Keratinocyte (primary cell): ENCODE data around the gene FBXO40. TPM values are rescaled to one million over a fixed set of nuclear protein-coding genes. Genes with fewer than 3 reads are reported as not detected.

Source experiments
- DNase-seq: peaks from one replicate; pipeline ENCODE4 v3.0.0-alpha.2; 2011; ENCODE audit warnings: low read depth, missing footprints, low spot score
- FAIRE-seq: peaks from 2 replicates; lab custom pipeline; 2011; peaks lifted over from hg19 to GRCh38; lab: Jason Lieb, UNC
- H2AFZ ChIP-seq: 2 replicates; pipeline ENCODE4 v1.6.0; 2012; ENCODE audit warnings: low read length, control low read depth, inconsistent platforms; ENCODE audit not compliant: control insufficient read depth
- H3K27ac ChIP-seq: 2 replicates; pipeline ENCODE4 v1.5.1; 2011; ENCODE audit warnings: low read length; ENCODE audit not compliant: control insufficient read depth, insufficient read depth
- H3K27me3 ChIP-seq: 3 replicates; pipeline ENCODE4 v1.6.0; 2011; ENCODE audit warnings: low read length; ENCODE audit not compliant: control insufficient read depth, insufficient read depth; ENCODE audit errors: extremely low read depth
- H3K36me3 ChIP-seq, 2 experiments: 2 replicates in 1 of 2; 3 replicates in 1 of 2; pipeline ENCODE4 v1.5.1; 2011; ENCODE audit warnings: low read length in 2 of 2, mild to moderate bottlenecking in 1 of 2; ENCODE audit not compliant: control insufficient read depth in 2 of 2, insufficient read depth in 2 of 2; ENCODE audit errors: extremely low read depth in 1 of 2
- H3K4me1 ChIP-seq: 3 replicates; pipeline ENCODE4 v1.5.1; 2011; ENCODE audit warnings: low read length; ENCODE audit not compliant: control insufficient read depth, insufficient read depth; ENCODE audit errors: extremely low read depth
- H3K4me2 ChIP-seq: 3 replicates; pipeline ENCODE4 v1.6.0; 2011; ENCODE audit warnings: low read depth, low read length; ENCODE audit not compliant: control insufficient read depth, insufficient read depth; ENCODE audit errors: extremely low read depth
- H3K4me3 ChIP-seq, 3 experiments: fragments of 200-600 bp in 1 of 3; sonication (generic) in 1 of 3; 2 replicates in 2 of 3; 3 replicates in 1 of 3; pipeline ENCODE4 v1.5.1; 2011 to 2016; ENCODE audit warnings: low read length in 3 of 3, mild to moderate bottlenecking in 3 of 3, control low read depth in 2 of 3, inconsistent platforms in 1 of 3, low read depth in 1 of 3, mixed read lengths in 1 of 3, mixed run types in 1 of 3, moderate library complexity in 1 of 3; ENCODE audit not compliant: control insufficient read depth in 2 of 3, insufficient read depth in 2 of 3; ENCODE audit errors: extremely low read depth in 1 of 3
- H3K79me2 ChIP-seq: 2 replicates; pipeline ENCODE4 v1.6.0; 2012; ENCODE audit warnings: low read length; ENCODE audit not compliant: control insufficient read depth, insufficient read depth
- H3K9ac ChIP-seq: 3 replicates; pipeline ENCODE4 v1.6.0; 2011; ENCODE audit warnings: low read length; ENCODE audit not compliant: control insufficient read depth, insufficient read depth; ENCODE audit errors: extremely low read depth
- H3K9me1 ChIP-seq: 3 replicates; pipeline ENCODE4 v1.6.0; 2011; ENCODE audit warnings: low read length; ENCODE audit not compliant: control insufficient read depth, insufficient read depth; ENCODE audit errors: extremely low read depth
- H3K9me3 ChIP-seq: 2 replicates; pipeline ENCODE4 v1.5.1; 2012; ENCODE audit warnings: low read depth, low read length; ENCODE audit not compliant: control insufficient read depth
- H4K20me1 ChIP-seq: 3 replicates; pipeline ENCODE4 v1.6.0; 2011; ENCODE audit warnings: low read length; ENCODE audit not compliant: control insufficient read depth, insufficient read depth; ENCODE audit errors: extremely low read depth
- CTCF ChIP-seq, 3 experiments: IDR thresholded peaks in 1 of 3; conservative IDR thresholded peaks in 1 of 3; optimal IDR thresholded peaks in 1 of 3; 2 replicates in 2 of 3; 3 replicates in 1 of 3; pipeline versions ENCODE3 to v1.5.1; 2011; ENCODE audit warnings: low read length in 3 of 3, mild to moderate bottlenecking in 3 of 3, moderate library complexity in 2 of 3, control low read depth in 1 of 3, inconsistent platforms in 1 of 3; ENCODE audit not compliant: insufficient read depth in 2 of 3; ENCODE audit errors: extremely low read depth in 1 of 3
- EZH2 ChIP-seq: IDR thresholded peaks from one replicate; pipeline ENCODE4 v1.6.1; 2012; ENCODE audit warnings: inconsistent platforms, mild to moderate bottlenecking, low read length, moderate library complexity
- dilution Hi-C: fragments of 300-500 bp; cut with MboI; formaldehyde crosslinking; loops from one replicate; pipeline ENCODE4 v1.7.0; 2020; ENCODE audit warnings: low sequenced_read_pairs; ENCODE audit not compliant: extremely low pct_ligation_motif_present
- polyA plus RNA-seq, 5 experiments: library from polyadenylated mRNA; depleted of rRNA in 3 of 5; stranded (reverse) in 3 of 5; stranded (forward) in 1 of 5; unstranded in 1 of 5; fragments of >200 nt; gene quantifications; 1 replicate in 1 of 5; 2 replicates in 3 of 5; 3 replicates in 1 of 5; pipeline versions ENCODE4 v1.2.1 to v1.2.3, GENCODE V29; 2011 to 2012; ENCODE audit warnings: missing spikeins in 2 of 5, low read depth in 1 of 5, low replicate concordance in 1 of 5

The FBXO40 gene
- polyA plus RNA-seq, 1 donor (not counting 4 experiments of a cell fraction or from before 2014, with no cell fraction given), result not detected

DNA sequence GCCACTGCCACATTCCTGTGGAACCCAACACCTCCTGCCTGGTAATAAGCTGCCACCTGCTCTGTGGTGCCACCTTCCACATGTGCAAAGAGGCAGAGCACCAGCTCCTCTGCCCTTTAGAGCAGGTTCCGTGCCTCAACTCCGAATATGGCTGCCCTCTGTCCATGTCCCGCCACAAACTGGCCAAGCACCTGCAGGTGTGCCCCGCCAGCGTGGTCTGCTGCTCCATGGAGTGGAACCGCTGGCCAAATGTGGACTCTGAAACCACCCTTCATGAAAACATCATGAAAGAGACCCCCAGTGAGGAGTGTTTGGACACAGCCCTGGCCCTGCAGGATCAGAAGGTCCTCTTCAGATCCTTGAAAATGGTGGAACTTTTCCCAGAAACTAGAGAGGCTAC lies 28.3 kb downstream of the FBXO40 start:
- no peaks in the 10 kb centered on the region for H3K9me3 ChIP-seq
- H3K27ac ChIP-seq, result no peak overlapping the region
- no peaks in the 10 kb centered on the region for H3K9me1 ChIP-seq
- H3K27me3 ChIP-seq, result peaks cover 5% of the 10 kb centered on the region
- H3K4me1 ChIP-seq, result no peaks in the 10 kb centered on the region
- no peaks in the 10 kb centered on the region for H3K79me2 ChIP-seq
- H3K4me2 ChIP-seq, result no peak overlapping the region
- no peak overlapping the region for H2AFZ ChIP-seq
- H3K4me3 ChIP-seq, result no peak overlapping the region
- H3K9ac ChIP-seq, result no peak overlapping the region
- FAIRE-seq, result no peak
- DNase-seq, result no peak
- dilution Hi-C loops, result no loop called here
- H3K36me3 ChIP-seq, result no peaks in the 10 kb centered on the region
- TF ChIP-seq EZH2, result no peak
- TF ChIP-seq CTCF (optimal IDR thresholded peaks at IDR 0.05 in 1 of 3, IDR thresholded peaks at IDR 0.05 in 1 of 3, conservative IDR thresholded peaks at IDR 0.05 in 1 of 3; ENCODE audit: extremely low read depth in 1 of 3, insufficient read depth in 2 of 3, low read length in 3 of 3), result no peak
- no peaks in the 10 kb centered on the region for H4K20me1 ChIP-seq

GRCh38 chr3:121624147-121624899 lies 31.1 kb downstream of the FBXO40 start:
- Histone ChIP-seq H3K4me1 (no peaks in the 10 kb centered on the region), H2AFZ (no peak overlapping the region), H3K27ac (no peak overlapping the region), H3K36me3 (no peaks in the 10 kb centered on the region), H4K20me1 (no peaks in the 10 kb centered on the region), H3K9ac (no peak overlapping the region), H3K79me2 (no peaks in the 10 kb centered on the region), H3K27me3 (peaks cover 5% of the 10 kb centered on the region), H3K9me3 (no peaks in the 10 kb centered on the region), H3K4me3 (no peak overlapping the region), H3K4me2 (no peak overlapping the region), H3K9me1 (no peaks in the 10 kb centered on the region)
- TF ChIP-seq CTCF (optimal IDR thresholded peaks at IDR 0.05 in 1 of 3, IDR thresholded peaks at IDR 0.05 in 1 of 3, conservative IDR thresholded peaks at IDR 0.05 in 1 of 3; ENCODE audit: extremely low read depth in 1 of 3, insufficient read depth in 2 of 3, low read length in 3 of 3), result no peak
- TF ChIP-seq EZH2, result no peak
- FAIRE-seq (no peak), DNase-seq (no peak)
- dilution Hi-C loops, result no loop called here
